ENCODE data around the gene CTSH. TPM values are rescaled to one million over a fixed set of nuclear protein-coding genes. Genes with fewer than 3 reads are reported as not detected.
A peak's percentile ranks its signal among the peaks of the same experiment; 100 is the strongest.
"Not testable (repeated sequence)": the region's sequence is repeated elsewhere in the genome, so short reads cannot be mapped to it uniquely, and the experiment has no call there.

CTSH gene
- total RNA-seq, 1 donor from 2014 or later, result 34.4 TPM

GRCh38 chr15:78931439-78932257, 13.2 kb downstream of the CTSH start:
- Histone ChIP-seq H3K36me3 (ENCODE audit: control insufficient read depth in 3 of 3, insufficient read depth in 3 of 3, low read length in 3 of 3) (peaks cover 8 to 16% (median 11%) of the 10 kb centered on the region in 3 donors), H3K27me3 (ENCODE audit: control insufficient read depth in 3 of 3, insufficient read depth in 3 of 3, low read length in 3 of 3) (peaks cover 0 to 7% (median 2%) of the 10 kb centered on the region in 3 donors), H3K4me3 (ENCODE audit: low read length in 3 of 3) (no peak overlapping the region)

GRCh38 chr15:78930577-78931388, 14.1 kb downstream of the CTSH start:
- Histone ChIP-seq H3K9ac (ENCODE audit: low read depth in 1 of 3, low read length in 3 of 3) (peak overlapping the region in 1 of 3 donors; percentile 57), H3K4me1 (ENCODE audit: control insufficient read depth in 3 of 3, insufficient read depth in 3 of 3, low read length in 3 of 3) (peaks cover 23 to 31% (median 30%) of the 10 kb centered on the region in 3 donors), H3K36me3 (ENCODE audit: control insufficient read depth in 3 of 3, insufficient read depth in 3 of 3, low read length in 3 of 3) (peaks cover 13 to 19% (median 17%) of the 10 kb centered on the region in 3 donors), H3K9me3 (ENCODE audit: control insufficient read depth in 3 of 3, low read length in 3 of 3) (no peaks in the 10 kb centered on the region), H3K4me3 (ENCODE audit: low read length in 3 of 3) (no peak overlapping the region), H3K27me3 (ENCODE audit: control insufficient read depth in 3 of 3, insufficient read depth in 3 of 3, low read length in 3 of 3) (peaks cover 0 to 7% (median 2%) of the 10 kb centered on the region in 3 donors), H3K27ac (ENCODE audit: low read depth, low read length) (peak overlapping the region; percentile 30)

More at GRCh38 chr15:78931439-78932257, 13.2 kb downstream of the CTSH start:
- peak overlapping the region; percentile 30 for H3K27ac ChIP-seq (ENCODE audit: low read depth, low read length)
- H3K9me3 ChIP-seq (ENCODE audit: control insufficient read depth in 3 of 3, low read length in 3 of 3), result no peaks in the 10 kb centered on the region
- H3K4me1 ChIP-seq (ENCODE audit: control insufficient read depth in 3 of 3, insufficient read depth in 3 of 3, low read length in 3 of 3), result peaks cover 23 to 31% (median 30%) of the 10 kb centered on the region in 3 donors
- H3K9ac ChIP-seq (ENCODE audit: low read depth in 1 of 3, low read length in 3 of 3), result peak overlapping the region in 1 of 3 donors; percentile 57

GRCh38 chr15:78929536-78930264, 15.1 kb downstream of the CTSH start:
- Histone ChIP-seq H3K27me3 (ENCODE audit: control insufficient read depth in 3 of 3, insufficient read depth in 3 of 3, low read length in 3 of 3) (peaks cover 0 to 7% (median 2%) of the 10 kb centered on the region in 3 donors), H3K36me3 (ENCODE audit: control insufficient read depth in 3 of 3, insufficient read depth in 3 of 3, low read length in 3 of 3) (peaks cover 20 to 28% (median 21%) of the 10 kb centered on the region in 3 donors), H3K27ac (ENCODE audit: low read depth, low read length) (no peak overlapping the region), H3K9ac (ENCODE audit: low read depth in 1 of 3, low read length in 3 of 3) (no peak overlapping the region), H3K9me3 (ENCODE audit: control insufficient read depth in 3 of 3, low read length in 3 of 3) (no peaks in the 10 kb centered on the region), H3K4me1 (ENCODE audit: control insufficient read depth in 3 of 3, insufficient read depth in 3 of 3, low read length in 3 of 3) (peaks cover 23 to 31% (median 28%) of the 10 kb centered on the region in 3 donors), H3K4me3 (ENCODE audit: low read length in 3 of 3) (no peak overlapping the region)

- no peak overlapping the region for H3K4me3 ChIP-seq (ENCODE audit: low read length in 3 of 3)
- no peak overlapping the region for H3K27ac ChIP-seq (ENCODE audit: low read depth, low read length)
- peaks cover 0 to 3% (median 0%) of the 10 kb centered on the region in 3 donors for H3K27me3 ChIP-seq (ENCODE audit: control insufficient read depth in 3 of 3, insufficient read depth in 3 of 3, low read length in 3 of 3)
- H3K36me3 ChIP-seq (ENCODE audit: control insufficient read depth in 3 of 3, insufficient read depth in 3 of 3, low read length in 3 of 3), result peaks cover 20 to 28% (median 21%) of the 10 kb centered on the region in 3 donors
- no peaks in the 10 kb centered on the region for H3K9me3 ChIP-seq (ENCODE audit: control insufficient read depth in 3 of 3, low read length in 3 of 3)
- no peak overlapping the region for H3K9ac ChIP-seq (ENCODE audit: low read depth in 1 of 3, low read length in 3 of 3)
- H3K4me1 ChIP-seq (ENCODE audit: control insufficient read depth in 3 of 3, insufficient read depth in 3 of 3, low read length in 3 of 3), result peaks cover 18 to 23% (median 21%) of the 10 kb centered on the region in 3 donors
These were observed 16.2 kb downstream of the CTSH start for GRCh38 chr15:78928616-78929093.

GRCh38 chr15:78928176-78928575, 16.7 kb downstream of the CTSH start:
- H3K4me1 ChIP-seq (ENCODE audit: control insufficient read depth in 3 of 3, insufficient read depth in 3 of 3, low read length in 3 of 3), result peaks cover 14 to 19% (median 16%) of the 10 kb centered on the region in 3 donors
- not testable (repeated sequence) for H3K27ac ChIP-seq (ENCODE audit: low read depth, low read length); H3K4me3 ChIP-seq (ENCODE audit: low read length in 3 of 3); H3K9me3 ChIP-seq (ENCODE audit: control insufficient read depth in 3 of 3, low read length in 3 of 3); H3K27me3 ChIP-seq (ENCODE audit: control insufficient read depth in 3 of 3, insufficient read depth in 3 of 3, low read length in 3 of 3); H3K9ac ChIP-seq (ENCODE audit: low read depth in 1 of 3, low read length in 3 of 3)
- peaks cover 20 to 30% (median 23%) of the 10 kb centered on the region in 3 donors for H3K36me3 ChIP-seq (ENCODE audit: control insufficient read depth in 3 of 3, insufficient read depth in 3 of 3, low read length in 3 of 3)

DNA sequence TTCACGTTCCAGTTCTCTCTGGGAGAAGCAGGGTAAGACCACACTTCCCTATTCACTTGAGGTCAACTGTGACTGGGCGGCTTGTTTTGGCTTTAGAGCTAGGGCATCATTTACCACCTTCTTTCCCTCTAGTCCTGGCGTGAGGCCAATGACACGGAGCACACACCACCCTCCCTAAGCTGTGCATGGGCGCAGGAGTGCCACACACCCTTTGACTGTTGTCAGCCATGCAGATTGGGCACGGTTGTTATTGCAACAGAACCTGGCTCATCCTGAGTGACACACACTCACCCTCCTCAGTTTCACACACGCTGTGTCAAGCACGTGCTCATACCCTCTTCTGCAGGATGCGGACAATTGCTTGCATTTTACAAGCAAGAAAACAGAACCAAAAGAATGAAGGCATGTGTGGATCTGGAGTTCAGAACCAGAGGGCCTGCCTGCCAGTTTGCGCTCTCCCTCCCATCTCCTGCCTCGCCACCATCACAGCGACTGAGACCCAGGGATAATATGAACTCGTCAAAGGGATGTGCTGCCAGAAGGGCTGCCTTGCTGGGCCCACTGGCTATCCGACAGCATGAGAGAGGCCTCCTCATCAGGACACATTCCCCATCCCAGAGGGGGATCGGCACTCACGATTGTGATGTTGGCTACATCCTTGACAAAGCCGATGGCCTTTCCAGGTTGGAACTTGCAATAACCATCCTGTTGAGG, 17.6 kb downstream of the CTSH start:
- Histone ChIP-seq H3K9me3 (ENCODE audit: control insufficient read depth in 3 of 3, low read length in 3 of 3) (no peaks in the 10 kb centered on the region), H3K4me1 (ENCODE audit: control insufficient read depth in 3 of 3, insufficient read depth in 3 of 3, low read length in 3 of 3) (peaks cover 14 to 17% (median 15%) of the 10 kb centered on the region in 3 donors), H3K36me3 (ENCODE audit: control insufficient read depth in 3 of 3, insufficient read depth in 3 of 3, low read length in 3 of 3) (peaks cover 26 to 40% (median 30%) of the 10 kb centered on the region in 3 donors), H3K4me3 (ENCODE audit: low read length in 3 of 3) (no peak overlapping the region), H3K9ac (ENCODE audit: low read depth in 1 of 3, low read length in 3 of 3) (no peak overlapping the region), H3K27me3 (ENCODE audit: control insufficient read depth in 3 of 3, insufficient read depth in 3 of 3, low read length in 3 of 3) (no peaks in the 10 kb centered on the region), H3K27ac (ENCODE audit: low read depth, low read length) (no peak overlapping the region)

GRCh38 chr15:78925956-78926743, 18.7 kb downstream of the CTSH start:
- Histone ChIP-seq H3K27ac (ENCODE audit: low read depth, low read length) (no peak overlapping the region), H3K4me1 (ENCODE audit: control insufficient read depth in 3 of 3, insufficient read depth in 3 of 3, low read length in 3 of 3) (peaks cover 6 to 7% (median 7%) of the 10 kb centered on the region in 3 donors), H3K9ac (ENCODE audit: low read depth in 1 of 3, low read length in 3 of 3) (no peak overlapping the region), H3K4me3 (ENCODE audit: low read length in 3 of 3) (no peak overlapping the region), H3K9me3 (ENCODE audit: control insufficient read depth in 3 of 3, low read length in 3 of 3) (no peaks in the 10 kb centered on the region), H3K36me3 (ENCODE audit: control insufficient read depth in 3 of 3, insufficient read depth in 3 of 3, low read length in 3 of 3) (peaks cover 35 to 50% (median 41%) of the 10 kb centered on the region in 3 donors), H3K27me3 (ENCODE audit: control insufficient read depth in 3 of 3, insufficient read depth in 3 of 3, low read length in 3 of 3) (no peaks in the 10 kb centered on the region)

GRCh38 chr15:78925076-78925624, 19.7 kb downstream of the CTSH start:
- H3K4me3 ChIP-seq (ENCODE audit: low read length in 3 of 3), result no peak overlapping the region
- H3K36me3 ChIP-seq (ENCODE audit: control insufficient read depth in 3 of 3, insufficient read depth in 3 of 3, low read length in 3 of 3), result peaks cover 38 to 53% (median 43%) of the 10 kb centered on the region in 3 donors
- H3K9ac ChIP-seq (ENCODE audit: low read depth in 1 of 3, low read length in 3 of 3), result no peak overlapping the region
- H3K27ac ChIP-seq (ENCODE audit: low read depth, low read length), result no peak overlapping the region
- no peaks in the 10 kb centered on the region for H3K4me1 ChIP-seq (ENCODE audit: control insufficient read depth in 3 of 3, insufficient read depth in 3 of 3, low read length in 3 of 3)
- no peaks in the 10 kb centered on the region for H3K27me3 ChIP-seq (ENCODE audit: control insufficient read depth in 3 of 3, insufficient read depth in 3 of 3, low read length in 3 of 3)
- H3K9me3 ChIP-seq (ENCODE audit: control insufficient read depth in 3 of 3, low read length in 3 of 3), result no peaks in the 10 kb centered on the region
